ENCODE measurements around the gene HAAO. TPM values are rescaled to one million over a fixed set of nuclear protein-coding genes. Genes with fewer than 3 reads are reported as not detected.
A peak's percentile ranks its signal among the peaks of the same experiment; 100 is the strongest.

Gene HAAO
- total and polyA plus RNA-seq, 2 experiments from 2014 or later, result 2.6 to 3.2 TPM

GRCh38 chr2:42812899-42813479, 20.6 kb upstream of the HAAO start:
- Histone ChIP-seq H2AFZ (no peak overlapping the region), H3K27me3 (ENCODE audit: insufficient read depth) (no peaks in the 10 kb centered on the region), H3K4me1 (ENCODE audit: insufficient read depth) (peaks cover 5% of the 10 kb centered on the region), H3K79me2 (replicated peaks; ENCODE audit: insufficient read depth) (no peaks in the 10 kb centered on the region), H3K9me2 (ENCODE audit: insufficient read depth) (no peaks in the 10 kb centered on the region), H3K4me2 (no peak overlapping the region), H3K4me3 (no peak overlapping the region), H3K36me3 (ENCODE audit: insufficient read depth) (no peaks in the 10 kb centered on the region; the same call in 1 of the 2 replicates), H4K20me1 (replicated peaks; ENCODE audit: insufficient read depth) (no peaks in the 10 kb centered on the region), H3F3A (replicated peaks; ENCODE audit: low read depth) (peaks cover 8% of the 10 kb centered on the region; the same call in 1 of the 2 replicates), H3K27ac (ENCODE audit: low read depth) (no peak overlapping the region)
- Mint-ChIP-seq H3K9me3 (peaks cover 15% of the 10 kb centered on the region; the same call in 2 of the 3 replicates), H3K4me3 (peak overlapping the region; percentile 52; the same call in 1 of the 3 replicates), H3K27ac (no peak overlapping the region), H3K4me1 (peaks cover 7% of the 10 kb centered on the region), H3K36me3 (ENCODE audit: low read depth) (peaks cover 13% of the 10 kb centered on the region), H3K27me3 (ENCODE audit: insufficient read depth, low read depth, poor library complexity) (peaks cover 19% of the 10 kb centered on the region)
- DNase-seq (ENCODE audit: low spot score) (peak; percentile 63), ATAC-seq (no peak)
- TF ChIP-seq CTCF (conservative IDR thresholded peaks at IDR 0.05; ENCODE audit: low read depth in 2 of 2) (peak; percentile 18 to 92; a peak in 3 of 4 replicates), REST (IDR thresholded peaks at IDR 0.05; ENCODE audit: unreplicated experiment) (no peak)

GRCh38 chr2:42810971-42811811, 18.8 kb upstream of the HAAO start:
- peak overlapping the region; percentile 96 for H3K4me3 ChIP-seq
- peaks cover 13% of the 10 kb centered on the region for H3K36me3 Mint-ChIP-seq (ENCODE audit: low read depth)
- no peaks in the 10 kb centered on the region for H4K20me1 ChIP-seq (replicated peaks; ENCODE audit: insufficient read depth)
- H3K9me2 ChIP-seq (ENCODE audit: insufficient read depth), result no peaks in the 10 kb centered on the region
- peak; percentile 86 for DNase-seq (ENCODE audit: low spot score)
- H3K4me1 ChIP-seq (ENCODE audit: insufficient read depth), result peaks cover 5% of the 10 kb centered on the region
- peaks cover 7% of the 10 kb centered on the region for H3K4me1 Mint-ChIP-seq
- peak overlapping the region; percentile 95 for H3K4me3 Mint-ChIP-seq
- peaks cover 15% of the 10 kb centered on the region; the same call in 2 of the 3 replicates for H3K9me3 Mint-ChIP-seq
- H3K4me2 ChIP-seq, result peak overlapping the region; percentile 91
- peak overlapping the region; percentile 95 for H3K27ac ChIP-seq (ENCODE audit: low read depth)
- H3K27me3 Mint-ChIP-seq (ENCODE audit: insufficient read depth, low read depth, poor library complexity), result peaks cover 19% of the 10 kb centered on the region
- H3K79me2 ChIP-seq (replicated peaks; ENCODE audit: insufficient read depth), result no peaks in the 10 kb centered on the region
- no peaks in the 10 kb centered on the region for H3K27me3 ChIP-seq (ENCODE audit: insufficient read depth)
- no peaks in the 10 kb centered on the region; the same call in 1 of the 2 replicates for H3K36me3 ChIP-seq (ENCODE audit: insufficient read depth)
- H3K27ac Mint-ChIP-seq, result peak overlapping the region; percentile 96
- ATAC-seq, result peak; percentile 28
- H3F3A ChIP-seq (replicated peaks; ENCODE audit: low read depth), result peaks cover 8% of the 10 kb centered on the region; the same call in 1 of the 2 replicates
- H2AFZ ChIP-seq, result peak overlapping the region; percentile 80
- TF ChIP-seq EZH2 (IDR thresholded peaks at IDR 0.05; ENCODE audit: low read depth, unreplicated experiment) (no peak), ZNF114 (CRISPR knock-in tag; IDR thresholded peaks at IDR 0.05) (no peak), STAT1 (IDR thresholded peaks at IDR 0.05; ENCODE audit: unreplicated experiment) (no peak), CTCF (conservative IDR thresholded peaks at IDR 0.05; ENCODE audit: low read depth in 2 of 2) (no peak)
- TF ChIP-seq, protein P1, sequence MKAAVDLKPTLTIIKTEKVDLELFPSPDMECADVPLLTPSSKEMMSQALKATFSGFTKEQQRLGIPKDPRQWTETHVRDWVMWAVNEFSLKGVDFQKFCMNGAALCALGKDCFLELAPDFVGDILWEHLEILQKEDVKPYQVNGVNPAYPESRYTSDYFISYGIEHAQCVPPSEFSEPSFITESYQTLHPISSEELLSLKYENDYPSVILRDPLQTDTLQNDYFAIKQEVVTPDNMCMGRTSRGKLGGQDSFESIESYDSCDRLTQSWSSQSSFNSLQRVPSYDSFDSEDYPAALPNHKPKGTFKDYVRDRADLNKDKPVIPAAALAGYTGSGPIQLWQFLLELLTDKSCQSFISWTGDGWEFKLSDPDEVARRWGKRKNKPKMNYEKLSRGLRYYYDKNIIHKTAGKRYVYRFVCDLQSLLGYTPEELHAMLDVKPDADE (IDR thresholded peaks at IDR 0.05), result no peak
